Hepatocyte (in vitro differentiated cells): ENCODE measurements around the gene TMPRSS11D.

Experiments
- EZH2 ChIP-seq: fragments of 200-600 bp; sonication (generic); IDR thresholded peaks from 2 replicates; pipeline ENCODE4 v1.6.1; 2016; ENCODE audit warnings: antibody characterized with exemption, mild to moderate bottlenecking, borderline replicate concordance
- TF ChIP-seq, protein P1 (sequence below): fragments of 200-600 bp; sonication (generic); IDR thresholded peaks from 2 replicates; pipeline ENCODE4 v1.5.1; 2016; ENCODE audit warnings: antibody characterized with exemption, mild to moderate bottlenecking; ENCODE audit not compliant: poor library complexity

DNA sequence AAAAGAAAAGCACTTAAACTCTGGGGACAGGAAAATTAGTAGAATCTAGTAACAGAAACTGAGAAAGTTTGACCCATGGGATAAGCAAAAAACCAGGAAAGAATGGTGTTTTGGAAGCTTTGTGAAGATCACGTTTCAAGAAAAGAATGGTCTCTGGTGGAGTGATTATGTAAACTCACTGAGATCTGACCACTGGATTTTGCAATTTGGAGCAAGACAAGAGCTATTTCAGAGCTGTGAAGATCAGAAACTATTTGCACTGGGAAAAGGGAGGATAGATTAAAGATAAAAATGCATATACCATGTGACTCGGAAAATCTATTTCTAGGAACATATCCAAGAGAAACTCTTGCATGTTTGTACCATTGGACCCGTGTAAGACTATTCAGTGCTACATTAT, 4.3 kb downstream of the TMPRSS11D start:
- TF ChIP-seq EZH2: no peak
- TF ChIP-seq, protein P1, sequence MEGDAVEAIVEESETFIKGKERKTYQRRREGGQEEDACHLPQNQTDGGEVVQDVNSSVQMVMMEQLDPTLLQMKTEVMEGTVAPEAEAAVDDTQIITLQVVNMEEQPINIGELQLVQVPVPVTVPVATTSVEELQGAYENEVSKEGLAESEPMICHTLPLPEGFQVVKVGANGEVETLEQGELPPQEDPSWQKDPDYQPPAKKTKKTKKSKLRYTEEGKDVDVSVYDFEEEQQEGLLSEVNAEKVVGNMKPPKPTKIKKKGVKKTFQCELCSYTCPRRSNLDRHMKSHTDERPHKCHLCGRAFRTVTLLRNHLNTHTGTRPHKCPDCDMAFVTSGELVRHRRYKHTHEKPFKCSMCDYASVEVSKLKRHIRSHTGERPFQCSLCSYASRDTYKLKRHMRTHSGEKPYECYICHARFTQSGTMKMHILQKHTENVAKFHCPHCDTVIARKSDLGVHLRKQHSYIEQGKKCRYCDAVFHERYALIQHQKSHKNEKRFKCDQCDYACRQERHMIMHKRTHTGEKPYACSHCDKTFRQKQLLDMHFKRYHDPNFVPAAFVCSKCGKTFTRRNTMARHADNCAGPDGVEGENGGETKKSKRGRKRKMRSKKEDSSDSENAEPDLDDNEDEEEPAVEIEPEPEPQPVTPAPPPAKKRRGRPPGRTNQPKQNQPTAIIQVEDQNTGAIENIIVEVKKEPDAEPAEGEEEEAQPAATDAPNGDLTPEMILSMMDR: no peak
